H1 (cell line): ENCODE data around the gene MRPS17. TPM values are rescaled to one million over a fixed set of nuclear protein-coding genes. Genes with fewer than 3 reads are reported as not detected.

Experiments used
- CTCF ChIA-PET: fragments of 300-600 bp; sonication (Branson Sonifier 250); formaldehyde crosslinking; loops from one replicate; lab custom pipeline; 2021; ENCODE audit not compliant: partially characterized antibody; lab: Charles Lee
- POLR2A ChIA-PET: fragments of 300-600 bp; sonication (Branson Sonifier 250); formaldehyde crosslinking; loops from one replicate; lab custom pipeline; 2021; ENCODE audit warnings: inconsistent platforms; ENCODE audit not compliant: partially characterized antibody; lab: Charles Lee
- DNase-seq, 2 experiments: peaks; one replicate each; pipeline versions ENCODE4 v3.0.0 to v3.0.0-alpha.2; 2010 to 2022; ENCODE audit warnings: low spot score in 2 of 2, low read depth in 1 of 2, mixed read lengths in 1 of 2
- FAIRE-seq: peaks from 2 replicates; lab custom pipeline; 2011; peaks lifted over from hg19 to GRCh38; lab: Jason Lieb, UNC
- H2AFZ ChIP-seq: 2 replicates; pipeline ENCODE4 v1.8.1; 2012; ENCODE audit warnings: low read length, inconsistent platforms
- H2AK5ac ChIP-seq: 2 replicates; pipeline ENCODE4 v1.6.1; 2013; ENCODE audit warnings: low read depth, low read length
- H2BK120ac ChIP-seq: replicated peaks from 2 replicates; pipeline ENCODE3; 2013; ENCODE audit warnings: low read depth, low read length, inconsistent platforms
- H2BK12ac ChIP-seq: 2 replicates; pipeline ENCODE4 v1.6.1; 2013; ENCODE audit warnings: low read depth, low read length
- H2BK15ac ChIP-seq: 2 replicates; pipeline ENCODE4 v1.6.1; 2013; ENCODE audit warnings: low read length
- H2BK20ac ChIP-seq: 2 replicates; pipeline ENCODE4 v1.6.1; 2013; ENCODE audit warnings: low read length
- H2BK5ac ChIP-seq: 2 replicates; pipeline ENCODE4 v1.6.1; 2013; ENCODE audit warnings: low read depth, low read length
- H3K14ac ChIP-seq: 2 replicates; pipeline ENCODE4 v1.6.1; 2013; ENCODE audit warnings: inconsistent platforms; ENCODE audit not compliant: insufficient read length
- H3K18ac ChIP-seq: 2 replicates; pipeline ENCODE4 v1.6.1; 2013; ENCODE audit warnings: low read length; ENCODE audit errors: extremely low read depth
- H3K23ac ChIP-seq: 2 replicates; pipeline ENCODE4 v1.6.1; 2013; ENCODE audit warnings: inconsistent platforms; ENCODE audit not compliant: insufficient read length
- H3K23me2 ChIP-seq: 2 replicates; pipeline ENCODE4 v1.6.1; 2013; ENCODE audit warnings: low read depth, low read length
- H3K27ac ChIP-seq: 2 replicates; pipeline ENCODE4 v1.6.1; 2011; ENCODE audit warnings: low read depth, low read length, inconsistent platforms
- H3K27me3 ChIP-seq, 4 experiments: replicated peaks in 1 of 4; 1 replicate in 1 of 4; 2 replicates in 3 of 4; pipeline versions ENCODE4 v1.6.1 to v1.8.1; 2011 to 2013; ENCODE audit warnings: low read length in 3 of 4, mild to moderate bottlenecking in 3 of 4, inconsistent platforms in 2 of 4, mixed read lengths in 2 of 4, moderate library complexity in 1 of 4; ENCODE audit not compliant: control insufficient read depth in 3 of 4, insufficient read depth in 3 of 4; ENCODE audit errors: extremely low read depth in 1 of 4
- H3K36me3 ChIP-seq, 4 experiments: 2 replicates each; pipeline versions ENCODE4 v1.6.1 to v1.8.1; 2011 to 2013; ENCODE audit warnings: mild to moderate bottlenecking in 4 of 4, low read length in 3 of 4, moderate library complexity in 2 of 4, control low read depth in 1 of 4, inconsistent platforms in 1 of 4; ENCODE audit not compliant: insufficient read depth in 4 of 4, control insufficient read depth in 2 of 4
- H3K4ac ChIP-seq: replicated peaks from 2 replicates; pipeline ENCODE3; 2013; ENCODE audit warnings: low read length, low read depth, mixed read lengths, inconsistent platforms; ENCODE audit not compliant: insufficient read length
- H3K4me1 ChIP-seq, 4 experiments: replicated peaks in 1 of 4; 1 replicate in 1 of 4; 2 replicates in 3 of 4; pipeline versions ENCODE4 v1.6.1 to v1.8.1; 2011 to 2013; ENCODE audit warnings: low read length in 3 of 4, inconsistent platforms in 2 of 4, mixed read lengths in 1 of 4; ENCODE audit not compliant: insufficient read depth in 4 of 4, control insufficient read depth in 3 of 4
- H3K4me2 ChIP-seq, 2 experiments: 2 replicates each; pipeline versions ENCODE4 v1.6.1 to v1.8.1; 2011 to 2013; ENCODE audit warnings: low read depth in 2 of 2, low read length in 2 of 2, control low read depth in 1 of 2, inconsistent platforms in 1 of 2, mild to moderate bottlenecking in 1 of 2; ENCODE audit not compliant: insufficient read depth in 1 of 2
- H3K4me3 ChIP-seq, 4 experiments: fragments of 200-600, 300-600 bp in 1 of 4; sonication (generic), shearing (Covaris generic), sonication (Bioruptor Twin) in 1 of 4; 2 replicates each; pipeline versions ENCODE4 v1.5.1 to v1.8.1; 2011 to 2016; ENCODE audit warnings: low read length in 4 of 4, low read depth in 3 of 4, control low read depth in 2 of 4, inconsistent platforms in 2 of 4, mild to moderate bottlenecking in 2 of 4, mixed read lengths in 1 of 4, moderate library complexity in 1 of 4; ENCODE audit not compliant: insufficient read depth in 2 of 4; ENCODE audit errors: extremely low read depth in 1 of 4
- H3K56ac ChIP-seq: replicated peaks from 2 replicates; pipeline ENCODE3; 2013; ENCODE audit warnings: low read depth, mild to moderate bottlenecking, mixed read lengths, low read length, inconsistent platforms; ENCODE audit not compliant: insufficient read length
- H3K79me1 ChIP-seq: 2 replicates; pipeline ENCODE4 v1.6.1; 2013; ENCODE audit warnings: low read depth, low read length, control low read depth
- H3K79me2 ChIP-seq, 2 experiments: 2 replicates each; pipeline versions ENCODE4 v1.6.1 to v1.8.1; 2012 to 2013; ENCODE audit warnings: low read length in 2 of 2, mild to moderate bottlenecking in 2 of 2, inconsistent platforms in 1 of 2; ENCODE audit not compliant: insufficient read depth in 2 of 2, control insufficient read depth in 1 of 2
- H3K9ac ChIP-seq, 4 experiments: replicated peaks in 1 of 4; 1 replicate in 1 of 4; 2 replicates in 3 of 4; pipeline versions ENCODE4 v1.6.1 to v1.8.1; 2011 to 2013; ENCODE audit warnings: low read depth in 3 of 4, low read length in 3 of 4, control low read depth in 2 of 4, mild to moderate bottlenecking in 2 of 4, moderate library complexity in 2 of 4, inconsistent platforms in 1 of 4; ENCODE audit errors: extremely low read depth in 1 of 4
- H3K9me3 ChIP-seq, 2 experiments: 2 replicates each; pipeline versions ENCODE4 v1.6.1 to v1.8.1; 2012 to 2013; ENCODE audit warnings: mild to moderate bottlenecking in 2 of 2, moderate library complexity in 2 of 2, control low read depth in 1 of 2, inconsistent platforms in 1 of 2, low read depth in 1 of 2, low read length in 1 of 2, mixed read lengths in 1 of 2; ENCODE audit not compliant: insufficient read depth in 2 of 2
- H4K20me1 ChIP-seq, 2 experiments: replicated peaks in 1 of 2; 2 replicates each; pipeline versions ENCODE3 to v1.8.1; 2011 to 2013; ENCODE audit warnings: inconsistent platforms in 2 of 2, low read length in 2 of 2, mild to moderate bottlenecking in 1 of 2; ENCODE audit not compliant: insufficient read depth in 2 of 2, control insufficient read depth in 1 of 2
- H4K5ac ChIP-seq: 2 replicates; pipeline ENCODE4 v1.6.1; 2013; ENCODE audit warnings: low read length, low read depth, mixed read lengths, inconsistent platforms; ENCODE audit not compliant: insufficient read length
- H4K8ac ChIP-seq: 2 replicates; pipeline ENCODE4 v1.8.0; 2013; ENCODE audit warnings: mild to moderate bottlenecking, moderate library complexity, low read length, inconsistent platforms; ENCODE audit not compliant: insufficient read depth; ENCODE audit errors: extremely low read depth
- H4K91ac ChIP-seq: replicated peaks from 2 replicates; pipeline ENCODE3; 2013; ENCODE audit warnings: low read length, mixed read lengths, inconsistent platforms; ENCODE audit not compliant: insufficient read length
- ASH2L ChIP-seq: fragments of 200-600, 300-600 bp; sonication (generic); IDR thresholded peaks from one replicate; pipeline ENCODE4 v1.7.1; 2017; ENCODE audit warnings: low read length
- BRCA1 ChIP-seq: IDR thresholded peaks from 2 replicates; pipeline ENCODE4 v1.6.1; 2012; ENCODE audit warnings: low read depth, low read length, improper control_type of control experiment
- CHD2 ChIP-seq: IDR thresholded peaks from 2 replicates; pipeline ENCODE4 v1.6.1; 2012; ENCODE audit warnings: low read length, improper control_type of control experiment
- EGR1 ChIP-seq: IDR thresholded peaks from 2 replicates; pipeline ENCODE4 v1.6.1; 2011; ENCODE audit warnings: low read depth, low read length, borderline replicate concordance
- EP300 ChIP-seq, 2 experiments: IDR thresholded peaks; 1 replicate in 1 of 2; 2 replicates in 1 of 2; pipeline ENCODE4 v1.6.1; 2011 to 2012; ENCODE audit warnings: low read depth in 2 of 2, low read length in 2 of 2, mild to moderate bottlenecking in 2 of 2, borderline replicate concordance in 1 of 2, inconsistent platforms in 1 of 2, moderate library complexity in 1 of 2
- EZH2 ChIP-seq: fragments of 200-600 bp; sonication (generic); IDR thresholded peaks from 2 replicates; pipeline ENCODE4 v1.7.1; 2012; ENCODE audit warnings: low read depth, mild to moderate bottlenecking, moderate library complexity, low read length, inconsistent platforms; ENCODE audit not compliant: severe bottlenecking
- KDM1A ChIP-seq: fragments of 200-600, 300-600 bp; sonication (generic); IDR thresholded peaks from 2 replicates; pipeline ENCODE4 v1.7.1; 2016; ENCODE audit warnings: mild to moderate bottlenecking, low read length, borderline replicate concordance
- NRF1 ChIP-seq: IDR thresholded peaks from 2 replicates; pipeline ENCODE4 v1.6.1; 2011; ENCODE audit warnings: mild to moderate bottlenecking, low read depth, low read length, improper control_type of control experiment
- RBBP5 ChIP-seq: IDR thresholded peaks from 2 replicates; pipeline ENCODE4 v1.7.1; 2012; ENCODE audit warnings: low read depth, mild to moderate bottlenecking, inconsistent platforms, low read length, moderate library complexity, borderline replicate concordance
- SAP30 ChIP-seq: fragments of 300-600 bp; sonication (generic); IDR thresholded peaks from 2 replicates; pipeline ENCODE4 v1.7.1; 2012; ENCODE audit warnings: low read length, moderate library complexity, mild to moderate bottlenecking, inconsistent platforms; ENCODE audit not compliant: insufficient read depth, insufficient replicate concordance
- TAF7 ChIP-seq: optimal IDR thresholded peaks from 2 replicates; pipeline ENCODE3; 2011; ENCODE audit warnings: low read depth, mild to moderate bottlenecking, inconsistent platforms, low read length, moderate library complexity, borderline replicate concordance
- TEAD4 ChIP-seq: IDR thresholded peaks from 2 replicates; pipeline ENCODE4 v1.6.1; 2012; ENCODE audit warnings: low read depth, low read length, inconsistent platforms, mixed read lengths
- WGBS, 2 experiments: shearing (Covaris generic) in 1 of 2; methylation state at CpG; one replicate each; pipeline versions ENCODE4 v1.1.6 to v1.1.7; 2013 to 2015; ENCODE audit warnings: low lambda C conversion rate in 2 of 2, mixed read lengths in 2 of 2, inconsistent platforms in 1 of 2, low coverage in 1 of 2, missing lambda C conversion rate in 1 of 2; ENCODE audit not compliant: insufficient replicate concordance in 2 of 2, insufficient coverage in 1 of 2, insufficient read length in 1 of 2; ENCODE audit errors: extremely low coverage in 1 of 2, missing lambda C conversion rate in 1 of 2; 5-methylcytosine and 5-hydroxymethylcytosine counted together
- polyA plus RNA-seq, 7 experiments: library from polyadenylated mRNA; depleted of rRNA in 3 of 7; stranded (reverse) in 5 of 7; unstranded in 2 of 7; fragments of >200 nt in 5 of 7; fragments of 200-250 nt in 2 of 7; gene quantifications; 1 replicate in 5 of 7; 2 replicates in 1 of 7; 4 replicates in 1 of 7; pipeline versions ENCODE4 v1.2.1 to v1.2.3, GENCODE V29; 2011 to 2013; ENCODE audit warnings: missing spikeins in 2 of 7, mixed read lengths in 2 of 7
- total RNA-seq: library from RNA; stranded (reverse); fragmentation: NEBNext Ultra II Directional; extraction: Animal tissue kit (Norgen Biotek cat#: 25700); gene quantifications from 2 replicates; pipeline ENCODE4 v1.2.1, GENCODE V29; 2021
- TF ChIP-seq, protein P1 (sequence below): IDR thresholded peaks from 2 replicates; pipeline ENCODE4 v1.6.1; 2012; ENCODE audit warnings: inconsistent platforms

The MRPS17 gene
- total and polyA plus RNA-seq, 2 of the 8 experiments (the other 6 are each of a cell fraction or from before 2014, with no cell fraction given) = 15.8 to 27.3 TPM

GRCh38 chr7:55928006-55928767 lies 23.5 kb upstream of the MRPS17 start:
- Histone ChIP-seq H2BK120ac (no peak overlapping the region), H3K4ac (no peak overlapping the region), H3K14ac (no peak overlapping the region), H2BK12ac (no peak overlapping the region), H3K23me2 (no peaks in the 10 kb centered on the region), H3K23ac (no peak overlapping the region), H3K9ac (no peak overlapping the region), H3K9me3 (no peaks in the 10 kb centered on the region), H3K27me3 (no peaks in the 10 kb centered on the region), H3K4me3 (no peak overlapping the region), H2BK5ac (no peak overlapping the region), H3K18ac (no peak overlapping the region), H2BK15ac (no peak overlapping the region), H2AFZ (no peak overlapping the region), H3K56ac (no peak overlapping the region), H3K79me1 (no peaks in the 10 kb centered on the region), H3K27ac (no peak overlapping the region), H3K79me2 (no peaks in the 10 kb centered on the region), H4K20me1 (no peaks in the 10 kb centered on the region), H2AK5ac (no peak overlapping the region), H4K91ac (no peak overlapping the region), H4K5ac (no peak overlapping the region), H3K4me1 (no peaks in the 10 kb centered on the region), H4K8ac (no peak overlapping the region), H2BK20ac (no peak overlapping the region), H3K4me2 (no peak overlapping the region), H3K36me3 (peaks cover 0 to under 1% (median 0%) of the 10 kb centered on the region in 4 experiments; a peak in 3 of 8 replicates)
- FAIRE-seq (no peak), DNase-seq (no peak)
- CTCF ChIA-PET = no interaction called here
- POLR2A ChIA-PET = no interaction called here
- 94% methylated on average over 5 of the region's 5 CpGs; no CpG with 5 or more reads in 1 of the 2 experiments for WGBS, 2 experiments
- TF ChIP-seq TAF7 (no peak), EGR1 (no peak), SAP30 (no peak), ASH2L (no peak), CHD2 (no peak), EP300 (IDR thresholded peaks at IDR 0.05; ENCODE audit: borderline replicate concordance in 1 of 2, low read depth in 2 of 2, low read length in 2 of 2) (no peak), TEAD4 (no peak), RBBP5 (no peak), EZH2 (no peak), BRCA1 (no peak), NRF1 (no peak), KDM1A (no peak)
- TF ChIP-seq, protein P1, sequence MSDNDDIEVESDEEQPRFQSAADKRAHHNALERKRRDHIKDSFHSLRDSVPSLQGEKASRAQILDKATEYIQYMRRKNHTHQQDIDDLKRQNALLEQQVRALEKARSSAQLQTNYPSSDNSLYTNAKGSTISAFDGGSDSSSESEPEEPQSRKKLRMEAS = no peak
